Peyer's patch (tissue), 4 donors: ENCODE measurements around the gene INPP4A.

Source experiments
- CTCF ChIP-seq, 6 experiments: fragments of 450-650 bp in 4 of 6; fragments of 200-600 bp in 2 of 6; sonication (generic) in 1 of 6; IDR thresholded peaks; one replicate each; pipeline ENCODE4 v1.5.1; 2017 to 2019; ENCODE audit warnings: antibody characterized with exemption in 6 of 6, mild to moderate bottlenecking in 3 of 6, moderate library complexity in 1 of 6
- POLR2A ChIP-seq, 2 donors: fragments of 450-650 bp; IDR thresholded peaks; one replicate each; pipeline ENCODE4 v1.5.1; 2017; ENCODE audit warnings: antibody characterized with exemption in 2 of 2, mild to moderate bottlenecking in 2 of 2, moderate library complexity in 2 of 2

DNA sequence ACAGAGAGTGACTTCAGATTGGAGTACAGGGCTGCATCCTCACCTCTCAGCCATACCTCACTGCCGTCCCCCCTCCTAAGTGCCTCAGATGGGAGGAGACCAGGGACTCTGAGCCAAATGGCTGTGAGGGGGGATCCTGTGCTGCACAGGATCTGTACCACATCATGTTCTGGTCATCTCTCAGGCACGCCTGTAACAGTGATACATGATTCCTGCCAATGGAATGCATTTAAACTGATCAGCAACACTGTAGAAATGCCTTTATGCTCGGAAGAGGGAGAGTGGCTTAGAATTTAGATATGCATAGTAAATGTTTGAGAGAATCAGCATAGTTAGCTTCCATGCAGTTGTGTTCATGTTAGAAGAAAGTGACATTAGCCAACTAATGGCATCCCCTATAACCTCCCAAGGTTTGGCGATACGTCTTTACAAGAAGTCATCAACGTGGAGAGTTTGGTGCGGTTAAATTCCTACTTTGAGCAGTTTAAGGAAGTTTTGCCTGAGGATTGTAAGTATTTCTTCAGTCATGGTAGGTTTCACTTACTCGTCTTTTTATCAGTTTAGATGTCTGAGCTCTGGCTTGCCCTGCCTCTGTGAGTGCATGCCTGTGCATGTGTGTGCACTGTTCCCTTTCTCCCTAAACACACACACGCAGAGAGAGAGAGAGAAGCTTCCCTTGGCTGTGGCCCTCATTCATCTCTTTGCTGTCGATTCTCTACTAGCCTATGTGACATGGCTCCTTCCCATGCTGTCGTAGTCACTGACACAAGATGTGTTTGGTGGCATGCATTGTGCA lies 123.7 kb downstream of the INPP4A start:
- TF ChIP-seq POLR2A (IDR thresholded peaks at IDR 0.05) (no peak), CTCF (IDR thresholded peaks at IDR 0.05) (no peak)
